ENCODE data around the gene GLTPD2. TPM values are rescaled to one million over a fixed set of nuclear protein-coding genes. Genes with fewer than 3 reads are reported as not detected.

GLTPD2 gene
- total RNA-seq, 1 experiment from 2014 or later = not detected

GRCh38 chr17:4796552-4796920 is 7.8 kb downstream of the GLTPD2 start:
- Histone ChIP-seq H3K27ac (ENCODE audit: low read depth, low read length) (peak overlapping the region; percentile 84), H3K4me3 (replicated peaks in 1 of 2; ENCODE audit: low read depth in 1 of 2, low read length in 2 of 2) (peak overlapping the region; percentile 94 to 98), H3K36me3 (ENCODE audit: control insufficient read depth in 1 of 2, insufficient read depth in 2 of 2, low read length in 2 of 2) (peaks cover 8 to 18% of the 10 kb centered on the region in 2 experiments), H3K9me2 (ENCODE audit: insufficient read depth) (no peaks in the 10 kb centered on the region), H2AFZ (ENCODE audit: low read depth, low read length, poor library complexity, severe bottlenecking) (no peak overlapping the region), H3K79me2 (ENCODE audit: insufficient read depth, low read length) (peaks cover 19% of the 10 kb centered on the region), H4K20me1 (ENCODE audit: insufficient read depth) (no peaks in the 10 kb centered on the region), H3K4me2 (ENCODE audit: low read length) (peak overlapping the region; percentile 76), H3K9ac (ENCODE audit: low read length) (peak overlapping the region; percentile 95), H3K9me3 (ENCODE audit: control insufficient read depth in 1 of 2, insufficient read depth in 1 of 2, low read depth in 1 of 2, low read length in 2 of 2) (no peaks in the 10 kb centered on the region), H3K27me3 (ENCODE audit: insufficient read depth, low read length) (no peaks in the 10 kb centered on the region), H3K4me1 (ENCODE audit: control insufficient read depth in 1 of 2, insufficient read depth in 2 of 2, low read length in 2 of 2) (peaks cover 6 to 14% of the 10 kb centered on the region in 2 experiments; a peak in 3 of 4 replicates)
- TF ChIP-seq YY1 (IDR thresholded peaks at IDR 0.05; ENCODE audit: extremely low read depth, insufficient replicate concordance, low read depth, low read length) (peak; percentile 7), POLR2A (IDR thresholded peaks at IDR 0.05; ENCODE audit: borderline replicate concordance, extremely low read depth, insufficient read depth, insufficient read length) (no peak)
- peak; percentile 85 for ATAC-seq
- ChIA-PET POLR2A (interaction anchor here (1.0 kb wide), 1 partner anchor 10 kb away, joined by 5 read pairs; the partner anchor contains the start of gene PLD2), RAD21 (ENCODE audit: low non-redundant PET in 1 of 2, low total read pairs in 2 of 2, uncharacterized antibody in 2 of 2, unreplicated experiment in 2 of 2) (no interaction called here), CTCF (no interaction called here)
- intact Hi-C loops (cut with micrococcal nuclease) = no loop called here
- TSS peak; percentile 83 for BruUV-seq (replicated peaks)
- DNase-seq (ENCODE audit: low read depth, low spot score) = no peak

GRCh38 chr17:4800462-4801196 is 11.9 kb downstream of the GLTPD2 start:
- Histone ChIP-seq H4K20me1 (ENCODE audit: insufficient read depth) (no peaks in the 10 kb centered on the region), H3K9me2 (ENCODE audit: insufficient read depth) (no peaks in the 10 kb centered on the region), H2AFZ (ENCODE audit: low read depth, low read length, poor library complexity, severe bottlenecking) (no peak overlapping the region), H3K36me3 (ENCODE audit: control insufficient read depth in 1 of 2, insufficient read depth in 2 of 2, low read length in 2 of 2) (peaks cover 8 to 18% of the 10 kb centered on the region in 2 experiments), H3K27ac (ENCODE audit: low read depth, low read length) (no peak overlapping the region), H3K4me3 (replicated peaks in 1 of 2; ENCODE audit: low read depth in 1 of 2, low read length in 2 of 2) (no peak overlapping the region), H3K4me2 (ENCODE audit: low read length) (no peak overlapping the region), H3K79me2 (ENCODE audit: insufficient read depth, low read length) (peaks cover 19% of the 10 kb centered on the region), H3K27me3 (ENCODE audit: insufficient read depth, low read length) (no peaks in the 10 kb centered on the region), H3K4me1 (ENCODE audit: control insufficient read depth in 1 of 2, insufficient read depth in 2 of 2, low read length in 2 of 2) (peaks cover 6 to 8% of the 10 kb centered on the region in 2 experiments; a peak in 3 of 4 replicates), H3K9me3 (ENCODE audit: control insufficient read depth in 1 of 2, insufficient read depth in 1 of 2, low read depth in 1 of 2, low read length in 2 of 2) (no peaks in the 10 kb centered on the region), H3K9ac (ENCODE audit: low read length) (no peak overlapping the region)
- no peak for ATAC-seq
- DNase-seq (ENCODE audit: low read depth, low spot score) = no peak
- intact Hi-C loops (cut with micrococcal nuclease) = no loop called here
- RAD21 ChIA-PET (ENCODE audit: low non-redundant PET in 1 of 2, low total read pairs in 2 of 2, uncharacterized antibody in 2 of 2, unreplicated experiment in 2 of 2) = no interaction called here
- no TSS peak for BruUV-seq (replicated peaks)
- CTCF ChIA-PET = no interaction called here
- POLR2A ChIA-PET = no interaction called here
- TF ChIP-seq EZH2 (IDR thresholded peaks at IDR 0.05) (no peak), EZH2phosphoT487 (IDR thresholded peaks at IDR 0.05; ENCODE audit: borderline replicate concordance) (no peak), ZFX (IDR thresholded peaks at IDR 0.05) (no peak), SP1 (IDR thresholded peaks at IDR 0.05; ENCODE audit: low read depth) (no peak), JUND (IDR thresholded peaks at IDR 0.05) (no peak), ATF3 (IDR thresholded peaks at IDR 0.05) (no peak), CEBPB (IDR thresholded peaks at IDR 0.05; ENCODE audit: low read depth) (no peak), YY1 (IDR thresholded peaks at IDR 0.05; ENCODE audit: extremely low read depth, insufficient replicate concordance, low read depth, low read length) (no peak), MAX (IDR thresholded peaks at IDR 0.05) (no peak), ELF1 (IDR thresholded peaks at IDR 0.05; ENCODE audit: borderline replicate concordance, low read depth) (no peak), RAD21 (IDR thresholded peaks at IDR 0.05; ENCODE audit: low read depth) (no peak), SRF (IDR thresholded peaks at IDR 0.05; ENCODE audit: low read depth) (no peak), ZBTB33 (IDR thresholded peaks at IDR 0.05; ENCODE audit: extremely low read depth, insufficient replicate concordance, low read length) (no peak), CTCF (IDR thresholded peaks at IDR 0.05 in 2 of 3, conservative IDR thresholded peaks at IDR 0.05 in 1 of 3; ENCODE audit: borderline replicate concordance in 1 of 3, insufficient read depth in 1 of 3, low read depth in 2 of 3, low read length in 2 of 3) (no peak), POLR2AphosphoS5 (IDR thresholded peaks at IDR 0.05; ENCODE audit: low read depth, low read length) (no peak)

All from HCT116 (cell line).